ENCODE data around the gene SLC25A53.

DNA sequence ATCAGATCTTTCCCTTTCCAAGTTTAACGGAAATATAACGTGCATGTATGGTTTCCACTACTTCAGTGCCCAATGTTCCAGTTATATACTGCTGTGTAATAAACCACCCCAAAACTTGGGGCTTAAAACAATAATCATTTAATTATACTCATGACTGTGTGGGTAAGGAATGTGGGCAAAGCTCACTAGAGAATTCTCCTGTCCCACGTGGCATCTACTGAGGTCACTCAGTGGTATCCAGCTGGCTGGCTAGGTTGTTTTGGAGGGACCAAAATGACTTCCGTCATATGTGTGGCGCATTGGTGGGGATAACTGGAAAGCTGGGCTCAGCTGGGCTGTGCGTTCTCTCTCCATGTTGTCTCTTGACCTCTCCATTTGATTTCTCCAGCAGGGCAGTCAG lies 26.0 kb downstream of the SLC25A53 start:
- TF ChIP-seq, protein P1, sequence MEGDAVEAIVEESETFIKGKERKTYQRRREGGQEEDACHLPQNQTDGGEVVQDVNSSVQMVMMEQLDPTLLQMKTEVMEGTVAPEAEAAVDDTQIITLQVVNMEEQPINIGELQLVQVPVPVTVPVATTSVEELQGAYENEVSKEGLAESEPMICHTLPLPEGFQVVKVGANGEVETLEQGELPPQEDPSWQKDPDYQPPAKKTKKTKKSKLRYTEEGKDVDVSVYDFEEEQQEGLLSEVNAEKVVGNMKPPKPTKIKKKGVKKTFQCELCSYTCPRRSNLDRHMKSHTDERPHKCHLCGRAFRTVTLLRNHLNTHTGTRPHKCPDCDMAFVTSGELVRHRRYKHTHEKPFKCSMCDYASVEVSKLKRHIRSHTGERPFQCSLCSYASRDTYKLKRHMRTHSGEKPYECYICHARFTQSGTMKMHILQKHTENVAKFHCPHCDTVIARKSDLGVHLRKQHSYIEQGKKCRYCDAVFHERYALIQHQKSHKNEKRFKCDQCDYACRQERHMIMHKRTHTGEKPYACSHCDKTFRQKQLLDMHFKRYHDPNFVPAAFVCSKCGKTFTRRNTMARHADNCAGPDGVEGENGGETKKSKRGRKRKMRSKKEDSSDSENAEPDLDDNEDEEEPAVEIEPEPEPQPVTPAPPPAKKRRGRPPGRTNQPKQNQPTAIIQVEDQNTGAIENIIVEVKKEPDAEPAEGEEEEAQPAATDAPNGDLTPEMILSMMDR (IDR thresholded peaks at IDR 0.05), result no peak
- TF ChIP-seq EZH2 (IDR thresholded peaks at IDR 0.05; ENCODE audit: borderline replicate concordance, insufficient read depth, low read depth, low read length, poor library complexity, severe bottlenecking), result no peak
